Keratinocyte (primary cell): Measurements from ENCODE around the gene THRB. TPM values are rescaled to one million over a fixed set of nuclear protein-coding genes. Genes with fewer than 3 reads are reported as not detected.

Experiments used
- DNase-seq: peaks from one replicate; pipeline ENCODE4 v3.0.0-alpha.2; 2011; ENCODE audit warnings: low read depth, missing footprints, low spot score
- FAIRE-seq: peaks from 2 replicates; lab custom pipeline; 2011; peaks lifted over from hg19 to GRCh38; lab: Jason Lieb, UNC
- H2AFZ ChIP-seq: 2 replicates; pipeline ENCODE4 v1.6.0; 2012; ENCODE audit warnings: low read length, control low read depth, inconsistent platforms; ENCODE audit not compliant: control insufficient read depth
- H3K27ac ChIP-seq: 2 replicates; pipeline ENCODE4 v1.5.1; 2011; ENCODE audit warnings: low read length; ENCODE audit not compliant: control insufficient read depth, insufficient read depth
- H3K27me3 ChIP-seq: 3 replicates; pipeline ENCODE4 v1.6.0; 2011; ENCODE audit warnings: low read length; ENCODE audit not compliant: control insufficient read depth, insufficient read depth; ENCODE audit errors: extremely low read depth
- H3K36me3 ChIP-seq, 2 experiments: 2 replicates in 1 of 2; 3 replicates in 1 of 2; pipeline ENCODE4 v1.5.1; 2011; ENCODE audit warnings: low read length in 2 of 2, mild to moderate bottlenecking in 1 of 2; ENCODE audit not compliant: control insufficient read depth in 2 of 2, insufficient read depth in 2 of 2; ENCODE audit errors: extremely low read depth in 1 of 2
- H3K4me1 ChIP-seq: 3 replicates; pipeline ENCODE4 v1.5.1; 2011; ENCODE audit warnings: low read length; ENCODE audit not compliant: control insufficient read depth, insufficient read depth; ENCODE audit errors: extremely low read depth
- H3K4me2 ChIP-seq: 3 replicates; pipeline ENCODE4 v1.6.0; 2011; ENCODE audit warnings: low read depth, low read length; ENCODE audit not compliant: control insufficient read depth, insufficient read depth; ENCODE audit errors: extremely low read depth
- H3K4me3 ChIP-seq, 3 experiments: fragments of 200-600 bp in 1 of 3; sonication (generic) in 1 of 3; 2 replicates in 2 of 3; 3 replicates in 1 of 3; pipeline ENCODE4 v1.5.1; 2011 to 2016; ENCODE audit warnings: low read length in 3 of 3, mild to moderate bottlenecking in 3 of 3, control low read depth in 2 of 3, inconsistent platforms in 1 of 3, low read depth in 1 of 3, mixed read lengths in 1 of 3, mixed run types in 1 of 3, moderate library complexity in 1 of 3; ENCODE audit not compliant: control insufficient read depth in 2 of 3, insufficient read depth in 2 of 3; ENCODE audit errors: extremely low read depth in 1 of 3
- H3K79me2 ChIP-seq: 2 replicates; pipeline ENCODE4 v1.6.0; 2012; ENCODE audit warnings: low read length; ENCODE audit not compliant: control insufficient read depth, insufficient read depth
- H3K9ac ChIP-seq: 3 replicates; pipeline ENCODE4 v1.6.0; 2011; ENCODE audit warnings: low read length; ENCODE audit not compliant: control insufficient read depth, insufficient read depth; ENCODE audit errors: extremely low read depth
- H3K9me1 ChIP-seq: 3 replicates; pipeline ENCODE4 v1.6.0; 2011; ENCODE audit warnings: low read length; ENCODE audit not compliant: control insufficient read depth, insufficient read depth; ENCODE audit errors: extremely low read depth
- H3K9me3 ChIP-seq: 2 replicates; pipeline ENCODE4 v1.5.1; 2012; ENCODE audit warnings: low read depth, low read length; ENCODE audit not compliant: control insufficient read depth
- H4K20me1 ChIP-seq: 3 replicates; pipeline ENCODE4 v1.6.0; 2011; ENCODE audit warnings: low read length; ENCODE audit not compliant: control insufficient read depth, insufficient read depth; ENCODE audit errors: extremely low read depth
- EZH2 ChIP-seq: IDR thresholded peaks from one replicate; pipeline ENCODE4 v1.6.1; 2012; ENCODE audit warnings: inconsistent platforms, mild to moderate bottlenecking, low read length, moderate library complexity
- dilution Hi-C: fragments of 300-500 bp; cut with MboI; formaldehyde crosslinking; loops from one replicate; pipeline ENCODE4 v1.7.0; 2020; ENCODE audit warnings: low sequenced_read_pairs; ENCODE audit not compliant: extremely low pct_ligation_motif_present
- polyA plus RNA-seq, 5 experiments: library from polyadenylated mRNA; depleted of rRNA in 3 of 5; stranded (reverse) in 3 of 5; stranded (forward) in 1 of 5; unstranded in 1 of 5; fragments of >200 nt; gene quantifications; 1 replicate in 1 of 5; 2 replicates in 3 of 5; 3 replicates in 1 of 5; pipeline versions ENCODE4 v1.2.1 to v1.2.3, GENCODE V29; 2011 to 2012; ENCODE audit warnings: missing spikeins in 2 of 5, low read depth in 1 of 5, low replicate concordance in 1 of 5
- TF ChIP-seq, protein P1 (sequence below), 3 experiments: IDR thresholded peaks in 1 of 3; conservative IDR thresholded peaks in 1 of 3; optimal IDR thresholded peaks in 1 of 3; 2 replicates in 2 of 3; 3 replicates in 1 of 3; pipeline versions ENCODE3 to v1.5.1; 2011; ENCODE audit warnings: low read length in 3 of 3, mild to moderate bottlenecking in 3 of 3, moderate library complexity in 2 of 3, control low read depth in 1 of 3, inconsistent platforms in 1 of 3; ENCODE audit not compliant: insufficient read depth in 2 of 3; ENCODE audit errors: extremely low read depth in 1 of 3

Gene THRB
- polyA plus RNA-seq, 1 donor (not counting 4 experiments of a cell fraction or from before 2014, with no cell fraction given) = 2.6 TPM

DNA sequence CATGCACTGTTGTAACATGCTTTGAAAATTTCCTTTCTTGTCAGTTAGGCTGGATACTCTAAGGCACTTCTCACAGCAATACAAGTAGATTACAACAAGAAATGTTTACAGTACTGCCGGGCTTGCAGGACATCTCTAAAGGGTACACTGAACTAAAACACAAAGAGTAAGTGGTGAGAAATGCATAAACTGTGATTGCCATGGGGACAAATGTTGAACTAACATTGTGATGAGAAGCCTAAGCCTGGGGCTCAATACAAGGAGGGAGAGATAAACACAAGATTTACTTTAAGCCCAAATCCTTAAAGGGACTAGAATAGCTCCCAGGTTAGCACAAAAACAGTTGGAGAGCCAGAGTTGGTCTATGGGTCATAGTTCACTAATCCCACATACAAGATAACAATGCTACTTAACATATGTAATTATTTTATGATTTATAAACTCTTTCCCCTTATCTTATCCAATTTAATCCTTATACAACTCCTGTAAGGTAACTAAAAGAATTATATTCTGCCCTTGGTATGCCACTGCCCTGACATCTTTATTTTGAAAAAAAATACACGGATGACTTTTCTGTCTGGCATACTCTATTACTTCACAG is 126.9 kb downstream of the THRB start:
- Histone ChIP-seq H3K9me3 (no peaks in the 10 kb centered on the region), H3K36me3 (no peaks in the 10 kb centered on the region), H3K27me3 (no peaks in the 10 kb centered on the region), H3K79me2 (no peaks in the 10 kb centered on the region), H3K4me3 (no peak overlapping the region), H3K4me2 (no peak overlapping the region), H3K9ac (no peak overlapping the region), H3K9me1 (no peaks in the 10 kb centered on the region), H2AFZ (no peak overlapping the region), H3K27ac (no peak overlapping the region), H3K4me1 (peaks cover 17% of the 10 kb centered on the region), H4K20me1 (no peaks in the 10 kb centered on the region)
- no peak for TF ChIP-seq EZH2
- TF ChIP-seq, protein P1, sequence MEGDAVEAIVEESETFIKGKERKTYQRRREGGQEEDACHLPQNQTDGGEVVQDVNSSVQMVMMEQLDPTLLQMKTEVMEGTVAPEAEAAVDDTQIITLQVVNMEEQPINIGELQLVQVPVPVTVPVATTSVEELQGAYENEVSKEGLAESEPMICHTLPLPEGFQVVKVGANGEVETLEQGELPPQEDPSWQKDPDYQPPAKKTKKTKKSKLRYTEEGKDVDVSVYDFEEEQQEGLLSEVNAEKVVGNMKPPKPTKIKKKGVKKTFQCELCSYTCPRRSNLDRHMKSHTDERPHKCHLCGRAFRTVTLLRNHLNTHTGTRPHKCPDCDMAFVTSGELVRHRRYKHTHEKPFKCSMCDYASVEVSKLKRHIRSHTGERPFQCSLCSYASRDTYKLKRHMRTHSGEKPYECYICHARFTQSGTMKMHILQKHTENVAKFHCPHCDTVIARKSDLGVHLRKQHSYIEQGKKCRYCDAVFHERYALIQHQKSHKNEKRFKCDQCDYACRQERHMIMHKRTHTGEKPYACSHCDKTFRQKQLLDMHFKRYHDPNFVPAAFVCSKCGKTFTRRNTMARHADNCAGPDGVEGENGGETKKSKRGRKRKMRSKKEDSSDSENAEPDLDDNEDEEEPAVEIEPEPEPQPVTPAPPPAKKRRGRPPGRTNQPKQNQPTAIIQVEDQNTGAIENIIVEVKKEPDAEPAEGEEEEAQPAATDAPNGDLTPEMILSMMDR (optimal IDR thresholded peaks at IDR 0.05 in 1 of 3, IDR thresholded peaks at IDR 0.05 in 1 of 3, conservative IDR thresholded peaks at IDR 0.05 in 1 of 3; ENCODE audit: extremely low read depth in 1 of 3, insufficient read depth in 2 of 3, low read length in 3 of 3) = no peak
- no peak for DNase-seq
- no peak for FAIRE-seq
- dilution Hi-C loops = no loop called here

- Histone ChIP-seq H3K9ac (no peak overlapping the region), H4K20me1 (no peaks in the 10 kb centered on the region), H3K4me3 (no peak overlapping the region), H2AFZ (no peak overlapping the region), H3K9me1 (no peaks in the 10 kb centered on the region), H3K4me2 (no peak overlapping the region), H3K27me3 (no peaks in the 10 kb centered on the region), H3K79me2 (no peaks in the 10 kb centered on the region), H3K4me1 (peaks cover 17% of the 10 kb centered on the region), H3K36me3 (no peaks in the 10 kb centered on the region), H3K27ac (no peak overlapping the region), H3K9me3 (no peaks in the 10 kb centered on the region)
- no peak for TF ChIP-seq EZH2
- TF ChIP-seq, protein P1 (optimal IDR thresholded peaks at IDR 0.05 in 1 of 3, IDR thresholded peaks at IDR 0.05 in 1 of 3, conservative IDR thresholded peaks at IDR 0.05 in 1 of 3; ENCODE audit: extremely low read depth in 1 of 3, insufficient read depth in 2 of 3, low read length in 3 of 3) = no peak
- no peak for DNase-seq
- no peak for FAIRE-seq
- dilution Hi-C loops = no loop called here
Measured at GRCh38 chr3:24367216-24367615, 127.4 kb downstream of the THRB start.
